ENCODE results near the gene MCEE. TPM values are rescaled to one million over a fixed set of nuclear protein-coding genes. Genes with fewer than 3 reads are reported as not detected.

The MCEE gene
- total RNA-seq, 4 donors from 2014 or later: 15.7 to 24.2 (median 18.3) TPM

GRCh38 chr2:71072492-71072891 is 57.5 kb downstream of the MCEE start:
- H3K36me3 ChIP-seq: peaks cover 7 to 27% of the 10 kb centered on the region in 2 donors
- peaks cover 20 to 21% of the 10 kb centered on the region in 2 donors for H3K4me1 ChIP-seq
- H3K27me3 ChIP-seq: no peaks in the 10 kb centered on the region
- 94 to 100% methylated on average over 3 to 4 of the region's 4 CpGs for WGBS, 2 donors
- H3K27ac ChIP-seq: no peak overlapping the region
- intact Hi-C loops (cut with DNase I): loop anchor here (10.0 kb wide), 1 partner anchor 52 kb away; no protein-coding TSS in a partner anchor
- TF ChIP-seq POLR2A (IDR thresholded peaks at IDR 0.05) (no peak), CTCF (IDR thresholded peaks at IDR 0.05) (no peak)
- no peak overlapping the region for H3K4me3 ChIP-seq (replicated peaks in 1 of 3)
- DNase-seq: no peak
- H3K9me3 ChIP-seq: no peaks in the 10 kb centered on the region

- Histone ChIP-seq H3K4me1 (peaks cover 21 to 24% of the 10 kb centered on the region in 2 donors), H3K27ac (no peak overlapping the region), H3K4me3 (replicated peaks in 1 of 3) (no peak overlapping the region), H3K9me3 (no peaks in the 10 kb centered on the region), H3K27me3 (no peaks in the 10 kb centered on the region), H3K36me3 (peaks cover 7 to 27% of the 10 kb centered on the region in 2 donors)
- intact Hi-C loops (cut with DNase I): loop anchor here (10.0 kb wide), 1 partner anchor 53 kb away; no protein-coding TSS in a partner anchor
- 71 to 79% methylated on average over 14 of the region's 14 CpGs for WGBS, 2 donors
- TF ChIP-seq POLR2A (IDR thresholded peaks at IDR 0.05) (no peak), CTCF (IDR thresholded peaks at IDR 0.05) (no peak)
- no peak for DNase-seq
Observed at GRCh38 chr2:71071681-71072398, 58.2 kb downstream of the MCEE start.

GRCh38 chr2:71070294-71071093 is 59.5 kb downstream of the MCEE start:
- peak in 1 of 2 donors; percentile 22 for DNase-seq
- no peak for TF ChIP-seq POLR2A (IDR thresholded peaks at IDR 0.05)
- peak in 2 of 6 experiments; percentile 19 to 23 for TF ChIP-seq CTCF (IDR thresholded peaks at IDR 0.05)
- Histone ChIP-seq H3K4me1 (peaks cover 21 to 24% of the 10 kb centered on the region in 2 donors), H3K36me3 (peaks cover 7 to 19% of the 10 kb centered on the region in 2 donors), H3K27me3 (no peaks in the 10 kb centered on the region), H3K4me3 (replicated peaks in 1 of 3) (no peak overlapping the region), H3K9me3 (no peaks in the 10 kb centered on the region), H3K27ac (no peak overlapping the region)
- intact Hi-C loops (cut with DNase I): loop anchor here (10.0 kb wide), 1 partner anchor 54 kb away; no protein-coding TSS in a partner anchor
- WGBS, 2 donors: 48 to 51% methylated on average over 10 of the region's 10 CpGs

GRCh38 chr2:71069376-71069775 is 60.7 kb downstream of the MCEE start:
- Histone ChIP-seq H3K9me3 (no peaks in the 10 kb centered on the region), H3K4me1 (peaks cover 21 to 24% of the 10 kb centered on the region in 2 donors), H3K27ac (no peak overlapping the region), H3K36me3 (peaks cover 2 to 17% of the 10 kb centered on the region in 2 donors), H3K27me3 (no peaks in the 10 kb centered on the region), H3K4me3 (replicated peaks in 1 of 3) (peak overlapping the region in 1 of 3 donors; percentile 62)
- TF ChIP-seq CTCF (IDR thresholded peaks at IDR 0.05): no peak
- no peak for TF ChIP-seq POLR2A (IDR thresholded peaks at IDR 0.05)
- no peak for DNase-seq
- intact Hi-C loops (cut with DNase I): no loop called here
- 49% methylated on average over 5 of the region's 5 CpGs for WGBS, 2 donors

Data from thyroid gland (tissue), 4 donors.